ENCODE data around the gene TFDP1.

DNA sequence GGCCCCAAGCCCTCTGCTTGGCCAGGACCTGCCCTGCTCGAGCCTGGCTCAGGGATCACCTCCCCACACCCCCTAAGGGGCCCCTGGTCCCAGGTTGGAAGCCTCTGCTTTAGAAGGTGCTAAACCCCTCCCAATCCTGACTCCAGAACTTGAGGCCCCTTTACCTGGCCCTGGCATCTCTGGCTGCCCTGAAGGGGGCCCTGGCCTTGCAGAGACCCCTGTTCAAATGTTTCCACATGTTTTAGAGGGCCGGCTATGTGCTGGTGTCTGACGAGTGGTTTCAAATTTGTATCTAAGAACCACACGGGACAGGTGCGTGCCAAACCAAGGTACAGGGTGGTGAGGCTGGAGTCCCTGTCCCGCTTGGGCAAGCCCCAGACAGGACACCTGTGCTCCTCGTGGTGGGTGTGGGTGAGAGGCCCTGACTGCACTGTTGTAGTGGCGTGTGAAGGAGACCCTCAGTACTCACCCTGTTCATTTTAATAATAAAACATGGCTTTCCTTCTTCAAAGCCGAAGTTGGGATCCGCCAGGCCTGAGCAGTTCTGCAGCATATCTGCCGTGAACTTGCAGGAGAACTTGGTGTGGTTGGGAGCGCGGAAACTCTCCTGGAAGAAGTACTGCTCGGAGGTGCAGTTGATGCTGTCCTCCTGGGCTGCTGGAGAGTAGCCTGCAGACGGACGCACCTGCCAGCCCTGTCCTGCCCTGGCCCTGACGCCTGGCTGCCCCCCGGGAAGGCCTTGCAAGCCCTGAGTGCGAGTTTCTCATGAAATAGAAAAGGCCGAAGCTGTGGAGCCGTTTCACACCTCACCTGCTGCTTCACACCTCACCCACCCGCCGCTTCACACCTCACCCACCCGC, 68.1 kb downstream of the TFDP1 start:
- TF ChIP-seq RAD21 (IDR thresholded peaks at IDR 0.05; ENCODE audit: low read depth) (no peak), NFIC (IDR thresholded peaks at IDR 0.05) (no peak)
- TF ChIP-seq, protein P1, sequence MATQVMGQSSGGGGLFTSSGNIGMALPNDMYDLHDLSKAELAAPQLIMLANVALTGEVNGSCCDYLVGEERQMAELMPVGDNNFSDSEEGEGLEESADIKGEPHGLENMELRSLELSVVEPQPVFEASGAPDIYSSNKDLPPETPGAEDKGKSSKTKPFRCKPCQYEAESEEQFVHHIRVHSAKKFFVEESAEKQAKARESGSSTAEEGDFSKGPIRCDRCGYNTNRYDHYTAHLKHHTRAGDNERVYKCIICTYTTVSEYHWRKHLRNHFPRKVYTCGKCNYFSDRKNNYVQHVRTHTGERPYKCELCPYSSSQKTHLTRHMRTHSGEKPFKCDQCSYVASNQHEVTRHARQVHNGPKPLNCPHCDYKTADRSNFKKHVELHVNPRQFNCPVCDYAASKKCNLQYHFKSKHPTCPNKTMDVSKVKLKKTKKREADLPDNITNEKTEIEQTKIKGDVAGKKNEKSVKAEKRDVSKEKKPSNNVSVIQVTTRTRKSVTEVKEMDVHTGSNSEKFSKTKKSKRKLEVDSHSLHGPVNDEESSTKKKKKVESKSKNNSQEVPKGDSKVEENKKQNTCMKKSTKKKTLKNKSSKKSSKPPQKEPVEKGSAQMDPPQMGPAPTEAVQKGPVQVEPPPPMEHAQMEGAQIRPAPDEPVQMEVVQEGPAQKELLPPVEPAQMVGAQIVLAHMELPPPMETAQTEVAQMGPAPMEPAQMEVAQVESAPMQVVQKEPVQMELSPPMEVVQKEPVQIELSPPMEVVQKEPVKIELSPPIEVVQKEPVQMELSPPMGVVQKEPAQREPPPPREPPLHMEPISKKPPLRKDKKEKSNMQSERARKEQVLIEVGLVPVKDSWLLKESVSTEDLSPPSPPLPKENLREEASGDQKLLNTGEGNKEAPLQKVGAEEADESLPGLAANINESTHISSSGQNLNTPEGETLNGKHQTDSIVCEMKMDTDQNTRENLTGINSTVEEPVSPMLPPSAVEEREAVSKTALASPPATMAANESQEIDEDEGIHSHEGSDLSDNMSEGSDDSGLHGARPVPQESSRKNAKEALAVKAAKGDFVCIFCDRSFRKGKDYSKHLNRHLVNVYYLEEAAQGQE (IDR thresholded peaks at IDR 0.05; ENCODE audit: low read depth), result no peak
